CD1c-positive myeloid dendritic cell (primary cell): ENCODE measurements around the gene CACNA1C.

ENCODE experiments used
- DNase-seq: peaks from one replicate; pipeline ENCODE4 v3.0.0-alpha.2; 2016; ENCODE audit errors: extremely low spot score

Gene CACNA1C

DNA sequence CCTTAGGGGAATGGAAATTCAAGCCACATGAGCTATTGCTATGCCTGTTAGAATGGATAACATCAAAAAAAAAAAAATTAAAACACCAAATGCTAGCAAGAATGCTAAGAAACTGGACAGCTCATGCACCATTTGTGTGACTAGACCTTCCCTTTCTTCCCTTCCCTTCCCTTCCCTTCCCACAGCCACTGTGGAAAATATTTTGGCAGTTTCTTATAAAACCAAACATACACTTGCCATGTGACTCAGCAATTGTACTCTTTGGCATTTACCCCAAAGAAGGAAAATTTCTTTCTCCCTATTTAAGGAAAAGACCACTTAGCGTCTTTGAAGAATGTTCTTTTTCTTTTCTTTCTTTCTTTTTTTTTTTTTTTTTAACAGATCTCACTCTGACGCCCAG, 692.9 kb downstream of the CACNA1C start:
- DNase-seq: no peak
